NCI-H1092 (cell line): ENCODE results near the gene PLVAP.

Experiments used
- DNase-seq: peaks from one replicate; lab custom pipeline; 2025; lab: John Stamatoyannopoulos, UW

PLVAP gene

DNA sequence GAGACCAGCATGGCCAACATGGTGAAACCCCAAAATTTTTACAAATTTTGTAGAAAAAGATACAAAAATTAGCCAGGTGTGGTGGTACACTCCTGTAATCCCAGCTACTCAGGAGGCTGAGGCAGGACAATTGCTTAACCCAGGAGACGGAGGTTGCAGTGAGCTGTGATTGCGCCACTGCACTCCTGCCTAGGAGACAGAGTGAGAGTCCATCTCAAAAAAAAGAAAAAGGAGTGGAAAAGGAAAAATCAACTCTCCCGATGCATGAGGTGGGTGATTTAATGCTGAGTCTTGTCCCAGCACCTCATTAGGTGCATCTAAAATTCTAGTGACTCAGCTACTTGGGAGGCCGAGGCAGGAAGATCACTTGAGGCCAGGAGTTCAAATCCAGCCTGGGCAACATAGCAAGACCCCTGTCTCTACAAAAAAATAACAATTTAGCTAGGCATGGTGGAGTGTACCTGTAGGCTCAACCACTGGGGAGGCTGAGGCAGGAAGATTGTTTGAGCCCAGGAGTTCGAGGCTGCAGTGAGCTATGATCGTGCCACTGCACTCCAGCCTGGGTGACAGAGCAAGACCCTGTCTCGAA lies 20.0 kb downstream of the PLVAP start:
- DNase-seq = no peak

DNA sequence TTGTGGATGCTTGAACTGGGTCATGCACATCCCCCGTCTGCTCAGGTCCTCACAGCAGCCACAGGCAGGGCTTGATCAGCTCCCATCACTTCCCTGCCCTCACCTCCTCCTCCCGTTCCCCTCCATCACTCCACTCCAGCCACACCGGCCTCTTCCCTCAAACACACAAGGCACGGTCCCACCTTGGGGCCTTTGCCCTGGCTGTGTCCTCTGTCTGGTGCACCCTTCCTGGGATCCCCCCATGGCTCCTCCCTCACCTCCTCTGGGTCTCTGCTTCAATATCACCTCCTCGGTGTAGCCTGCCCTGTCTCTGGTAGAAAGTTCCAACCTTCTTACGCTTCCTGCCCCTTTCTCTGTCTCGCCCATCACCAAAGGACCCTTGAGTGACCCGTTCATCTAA lies 23.8 kb downstream of the PLVAP start:
- DNase-seq = no peak

DNA sequence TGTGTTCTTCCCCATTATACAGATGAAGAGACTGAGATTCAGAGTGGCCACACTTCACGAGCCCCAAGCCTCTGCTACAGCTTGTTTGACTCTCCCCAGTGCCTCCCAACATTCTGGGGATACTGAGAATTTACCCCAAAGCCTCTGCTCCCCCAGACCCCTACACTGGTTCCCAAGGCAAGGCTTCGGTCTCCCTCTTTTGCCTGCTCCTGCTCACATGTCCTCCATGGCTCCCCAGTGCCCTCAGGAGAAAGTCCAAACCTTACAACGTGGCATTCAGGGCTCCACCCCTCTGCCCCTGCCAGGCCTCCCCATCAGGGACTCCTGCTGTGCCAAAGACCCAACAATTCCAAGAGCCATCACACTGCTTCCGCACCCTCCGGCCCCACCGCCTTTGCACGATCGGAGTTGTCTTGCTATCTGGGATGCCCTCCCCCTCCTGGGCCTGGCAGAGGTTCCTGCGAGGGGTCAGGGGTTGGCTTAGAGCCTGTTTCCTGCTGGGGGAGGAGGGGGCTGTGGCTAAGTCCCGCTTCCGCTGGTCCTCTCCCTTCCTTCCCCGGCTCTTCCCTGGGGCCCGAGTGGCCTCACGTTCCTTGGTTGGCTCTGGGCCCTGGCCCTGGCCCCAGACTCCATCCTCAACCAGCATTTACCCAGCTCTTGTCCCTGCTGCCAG lies 24.4 kb downstream of the PLVAP start:
- no peak for DNase-seq

DNA sequence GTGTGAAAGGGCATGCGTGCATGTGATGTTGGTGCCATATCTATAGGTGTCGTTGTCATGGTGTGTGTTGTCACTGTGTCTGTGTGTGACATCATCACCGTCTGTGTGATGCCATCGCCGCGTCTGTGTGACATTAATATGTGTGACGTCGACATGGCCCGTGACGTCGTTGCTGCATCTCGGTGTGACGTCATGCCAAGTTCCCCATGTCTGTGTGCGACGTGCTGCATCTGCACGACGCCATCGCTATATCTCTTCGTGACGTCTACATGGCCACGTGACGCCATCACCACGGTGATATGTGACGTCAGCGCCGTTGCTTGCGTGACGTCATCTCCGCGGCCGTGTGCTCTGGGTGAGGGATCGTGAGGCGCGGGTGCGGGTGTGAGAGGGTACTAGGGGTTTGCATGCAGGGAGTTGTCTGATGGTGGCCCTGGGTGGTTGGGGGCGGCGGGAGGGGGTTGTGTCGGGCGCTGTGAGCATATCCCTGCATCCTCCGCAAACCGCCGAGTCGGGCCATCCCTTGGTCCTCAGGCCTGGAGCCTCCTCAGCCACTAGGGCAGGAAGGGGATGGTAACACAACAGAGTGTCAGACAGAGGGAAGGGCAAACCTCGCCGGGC lies 25.2 kb downstream of the PLVAP start:
- no peak for DNase-seq

DNA sequence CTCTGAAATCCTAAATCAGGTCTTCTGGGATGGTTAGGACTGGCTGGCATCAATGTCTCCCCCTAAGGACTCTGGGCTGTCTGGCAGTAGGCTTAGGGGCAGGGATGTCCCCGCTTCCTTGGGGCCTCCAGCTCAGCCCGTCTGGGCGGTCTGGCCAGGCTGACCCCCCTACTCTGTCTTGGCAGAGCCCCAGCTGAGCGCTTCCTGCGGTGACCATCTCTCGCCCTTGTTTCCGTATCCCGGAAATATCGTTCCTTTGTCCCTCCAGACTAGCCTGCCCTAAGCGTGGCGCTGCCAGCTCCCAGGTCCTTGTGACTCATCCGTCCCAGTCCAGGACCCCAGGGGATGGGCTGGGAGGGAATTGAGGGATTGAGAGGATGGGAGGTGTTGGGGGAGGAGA lies 28.4 kb downstream of the PLVAP start:
- DNase-seq = no peak

DNA sequence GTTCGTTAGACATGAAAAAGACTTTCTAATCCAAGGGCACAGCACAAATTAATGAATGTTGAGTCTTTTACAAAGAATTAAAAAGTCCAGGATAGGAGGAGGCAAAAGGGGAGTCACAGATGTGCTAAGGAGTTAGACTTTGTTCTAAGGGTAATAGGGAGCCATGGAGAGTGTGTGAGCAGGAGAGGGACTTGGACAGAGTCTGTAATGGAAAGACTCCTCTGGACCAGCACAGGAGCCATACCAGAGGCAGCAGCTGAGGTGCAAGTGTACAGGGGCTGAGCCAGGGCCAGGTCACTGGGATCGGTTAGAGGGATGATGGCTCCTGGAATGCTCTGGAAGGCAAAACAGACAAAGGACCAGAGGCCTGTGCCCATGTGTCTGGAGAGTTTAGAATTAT lies 29.3 kb downstream of the PLVAP start:
- no peak for DNase-seq

DNA sequence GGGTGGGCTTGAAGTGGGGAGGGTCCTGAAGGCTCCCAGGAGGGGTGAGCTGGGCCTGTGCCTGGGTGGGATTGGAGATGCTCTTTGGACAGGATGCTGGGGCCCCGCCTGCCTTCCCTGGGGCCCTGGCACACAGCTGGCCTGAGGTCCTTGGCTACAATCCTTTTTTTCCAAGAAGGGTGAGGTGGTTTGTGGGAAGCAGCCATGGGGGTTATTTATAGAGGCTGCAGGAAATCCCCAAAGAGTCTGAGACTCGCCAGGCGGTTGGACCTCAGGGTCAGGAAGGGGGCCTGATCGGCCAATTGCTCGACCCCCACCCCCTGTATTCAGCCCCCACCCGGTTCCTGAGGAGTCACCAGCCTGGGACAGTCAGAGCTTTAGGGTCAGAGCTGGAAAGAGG lies 29.8 kb downstream of the PLVAP start:
- no peak for DNase-seq

DNA sequence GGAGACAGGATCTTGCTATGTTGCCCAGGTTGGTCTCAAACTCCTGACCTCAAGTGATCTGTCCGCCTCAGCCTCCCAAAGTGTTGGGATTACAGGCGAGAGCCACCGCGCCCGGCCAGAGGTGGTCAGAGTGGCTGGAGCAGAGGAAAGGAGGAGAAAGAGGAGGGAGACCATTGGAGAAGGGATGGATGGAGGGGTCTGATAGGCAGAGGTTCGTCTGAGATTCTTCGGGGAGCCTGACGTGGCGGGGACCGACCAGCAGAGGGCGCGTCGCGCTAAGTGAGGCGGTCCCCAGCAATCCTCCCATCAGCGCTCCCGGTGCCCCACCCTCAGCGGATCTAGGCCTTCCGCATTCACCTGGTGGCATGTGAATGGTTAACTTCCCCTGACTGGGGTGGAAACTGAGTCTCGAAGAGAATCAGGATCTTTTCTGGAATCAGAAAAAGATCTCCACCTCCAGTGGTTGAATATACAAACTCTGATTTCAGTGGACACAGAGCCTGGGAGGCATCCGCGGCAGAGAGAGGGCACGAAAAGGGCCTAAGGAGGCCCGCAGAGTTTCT lies 31.0 kb downstream of the PLVAP start:
- peak; percentile 52 for DNase-seq

DNA sequence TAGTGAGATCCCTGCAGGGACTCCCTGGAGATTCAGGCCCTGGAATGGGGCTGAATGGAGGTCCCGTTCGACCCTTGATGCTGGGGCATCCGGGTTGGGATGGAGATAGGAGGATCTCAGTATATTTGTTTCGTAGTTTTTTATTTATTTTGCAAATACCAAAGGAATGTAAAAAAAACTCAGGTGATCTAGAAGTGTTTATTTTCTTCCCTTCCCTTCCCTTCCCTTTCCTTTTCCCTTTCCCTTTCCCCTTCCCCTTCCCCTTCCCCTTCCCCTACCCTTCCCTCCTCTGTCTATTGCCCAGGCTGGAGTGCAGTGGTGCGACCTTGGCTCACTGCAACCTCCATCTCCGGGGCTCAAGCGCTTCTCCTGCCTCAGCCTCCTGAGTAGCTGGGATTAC lies 35.3 kb downstream of the PLVAP start:
- DNase-seq = no peak

DNA sequence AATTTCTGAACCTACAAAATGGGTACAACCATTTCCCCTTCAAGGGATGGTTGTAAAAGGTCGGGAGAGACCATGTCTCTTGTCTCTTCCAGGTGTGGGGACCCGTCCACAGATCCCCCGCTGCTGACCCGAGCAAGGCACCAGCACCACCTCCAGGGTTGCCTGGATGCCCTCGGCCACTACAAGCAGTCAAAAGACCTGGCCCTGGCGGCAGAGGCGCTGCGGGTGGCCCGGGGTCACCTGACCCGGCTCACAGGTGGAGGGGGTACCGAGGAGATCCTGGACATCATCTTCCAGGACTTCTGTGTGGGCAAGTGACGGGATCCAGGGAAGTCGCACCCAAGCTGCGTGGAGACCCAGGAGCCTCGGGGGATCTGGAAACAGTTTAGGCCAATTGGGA lies 35.8 kb downstream of the PLVAP start:
- no peak for DNase-seq

DNA sequence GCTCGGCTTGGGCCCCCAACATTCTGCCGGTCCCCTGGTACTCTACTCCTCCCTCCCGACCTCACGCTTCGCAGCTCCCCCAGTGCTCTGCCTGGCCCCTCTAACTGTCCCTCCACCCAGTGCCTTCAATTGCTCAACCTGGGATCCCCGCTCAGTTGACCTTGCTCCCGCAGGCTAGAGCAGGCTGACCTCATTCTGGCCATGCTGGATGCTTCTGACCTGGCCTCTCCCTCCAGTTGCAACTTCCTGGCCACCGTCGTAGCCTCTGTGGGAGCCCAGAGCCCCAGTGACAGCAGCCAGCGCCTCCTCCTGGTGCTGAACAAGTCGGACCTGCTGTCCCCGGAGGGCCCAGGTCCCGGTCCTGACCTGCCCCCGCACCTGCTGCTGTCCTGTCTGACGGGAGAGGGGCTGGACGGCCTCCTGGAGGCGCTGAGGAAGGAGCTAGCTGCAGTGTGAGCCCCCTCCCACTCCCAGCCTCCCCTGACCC lies 36.2 kb downstream of the PLVAP start:
- DNase-seq = no peak

DNA sequence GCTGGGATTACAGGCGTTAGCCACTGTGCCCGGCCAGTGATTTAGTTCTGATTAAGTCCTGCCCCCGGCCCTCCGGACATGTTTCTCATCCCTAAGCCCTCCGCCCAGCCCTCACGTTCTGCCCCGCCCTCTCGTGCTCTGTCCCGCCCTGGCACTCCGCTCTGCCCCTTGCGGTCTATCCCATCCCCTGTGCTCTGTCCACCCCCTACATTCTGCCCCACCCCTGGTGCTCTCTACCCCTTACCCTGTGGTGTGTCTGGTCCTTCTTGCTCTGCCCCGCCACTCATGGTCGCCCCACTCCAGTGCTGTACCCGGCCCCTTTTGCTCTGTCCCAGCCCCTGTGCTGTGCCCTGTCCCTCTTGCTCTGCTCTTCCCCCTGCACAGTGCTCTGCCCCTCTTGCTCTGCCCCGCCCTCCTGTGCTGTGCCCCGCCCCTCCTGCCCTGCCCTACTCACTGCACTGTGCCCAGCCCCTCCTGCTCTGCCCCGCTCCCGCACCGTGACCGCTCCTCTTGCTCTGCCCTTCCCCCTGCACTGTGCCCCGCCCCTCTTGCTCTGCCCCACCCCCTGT lies 36.8 kb downstream of the PLVAP start:
- no peak for DNase-seq

DNA sequence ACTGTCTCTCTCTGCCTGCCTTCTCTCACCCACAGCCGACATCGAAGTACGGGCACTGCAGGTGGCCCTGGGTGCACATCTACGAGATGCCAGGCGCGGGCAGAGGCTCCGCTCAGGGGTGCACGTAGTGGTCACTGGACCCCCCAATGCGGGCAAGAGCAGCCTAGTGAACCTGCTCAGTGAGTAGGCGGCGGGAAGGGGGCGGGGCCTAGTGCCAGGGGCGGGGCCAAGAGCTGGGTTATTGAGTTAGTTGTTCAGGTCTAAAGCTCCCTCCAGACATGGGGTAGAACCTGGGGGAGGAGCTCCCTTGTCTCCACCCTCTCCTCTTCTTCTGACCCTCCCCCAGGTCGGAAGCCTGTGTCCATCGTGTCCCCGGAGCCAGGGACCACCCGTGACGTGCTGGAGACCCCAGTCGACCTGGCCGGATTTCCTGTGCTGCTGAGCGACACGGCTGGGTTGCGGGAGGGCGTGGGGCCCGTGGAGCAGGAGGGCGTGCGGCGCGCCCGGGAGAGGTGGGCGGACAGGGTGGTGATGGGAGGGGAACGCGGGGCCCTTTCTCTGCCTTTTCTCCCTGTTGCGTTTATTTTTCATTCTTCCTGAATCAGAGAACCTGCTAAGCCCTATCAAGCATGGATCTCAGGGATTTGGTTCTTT lies 37.9 kb downstream of the PLVAP start:
- no peak for DNase-seq

DNA sequence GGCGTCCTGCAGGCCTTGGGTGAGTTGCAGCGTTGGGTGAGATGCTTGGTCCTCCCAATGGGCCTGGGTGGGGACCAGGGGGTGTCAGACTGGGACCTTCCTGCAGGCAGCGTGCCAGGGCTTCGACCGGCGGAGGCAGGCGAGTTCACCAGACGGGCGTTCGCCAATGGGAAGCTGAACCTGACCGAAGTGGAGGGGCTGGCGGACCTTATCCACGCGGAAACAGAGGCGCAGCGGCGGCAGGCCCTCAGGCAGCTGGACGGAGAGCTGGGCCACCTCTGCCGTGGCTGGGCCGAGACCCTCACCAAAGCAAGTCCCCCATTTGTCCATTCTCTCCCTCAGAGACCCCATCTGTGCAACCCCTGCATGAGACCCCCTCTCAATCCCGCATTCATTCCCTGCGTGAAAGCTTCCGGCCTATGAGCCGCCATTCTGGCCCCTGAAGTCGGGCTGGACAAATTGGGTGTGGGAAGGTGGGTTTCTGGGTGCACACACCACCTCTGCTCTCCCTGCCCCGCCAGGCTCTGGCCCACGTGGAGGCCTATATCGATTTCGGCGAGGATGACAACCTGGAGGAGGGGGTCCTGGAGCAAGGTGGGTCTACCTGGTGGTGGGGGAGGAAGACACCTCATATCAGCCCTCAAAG lies 38.6 kb downstream of the PLVAP start:
- no peak for DNase-seq

DNA sequence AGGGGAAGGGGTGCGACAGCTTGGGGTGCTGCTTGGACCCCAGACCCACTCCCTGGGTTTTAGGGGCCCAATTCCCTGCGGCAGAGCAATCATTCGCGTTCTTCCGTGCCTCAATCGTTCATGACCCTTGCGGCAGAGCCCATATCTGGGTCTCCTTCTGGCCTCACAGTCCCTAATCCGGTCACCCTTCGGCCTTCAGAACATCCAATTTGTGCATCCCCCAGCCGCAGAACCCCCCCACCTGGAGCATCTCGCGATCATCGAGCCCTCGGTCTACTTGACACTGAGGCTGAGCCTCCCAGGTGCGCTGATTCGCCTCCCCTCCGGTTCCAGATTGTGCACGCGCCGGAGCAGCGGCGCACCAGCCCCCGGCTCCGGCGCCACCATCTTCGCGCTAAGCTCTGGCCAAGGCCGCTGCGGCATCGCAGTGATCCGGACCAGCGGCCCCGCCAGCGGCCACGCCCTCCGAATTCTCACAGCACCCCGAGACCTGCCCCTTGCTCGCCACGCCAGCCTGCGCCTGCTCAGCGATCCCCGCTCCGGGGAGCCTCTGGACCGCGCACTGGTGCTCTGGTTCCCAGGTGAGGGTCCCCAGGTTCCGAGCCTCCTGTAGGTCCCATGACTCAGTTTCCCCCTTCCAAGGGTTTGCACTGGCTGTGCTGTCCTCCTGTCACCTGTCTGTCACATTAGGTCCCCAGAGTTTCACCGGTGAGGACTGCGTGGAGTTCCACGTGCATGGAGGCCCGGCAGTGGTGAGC lies 39.3 kb downstream of the PLVAP start:
- DNase-seq = no peak

DNA sequence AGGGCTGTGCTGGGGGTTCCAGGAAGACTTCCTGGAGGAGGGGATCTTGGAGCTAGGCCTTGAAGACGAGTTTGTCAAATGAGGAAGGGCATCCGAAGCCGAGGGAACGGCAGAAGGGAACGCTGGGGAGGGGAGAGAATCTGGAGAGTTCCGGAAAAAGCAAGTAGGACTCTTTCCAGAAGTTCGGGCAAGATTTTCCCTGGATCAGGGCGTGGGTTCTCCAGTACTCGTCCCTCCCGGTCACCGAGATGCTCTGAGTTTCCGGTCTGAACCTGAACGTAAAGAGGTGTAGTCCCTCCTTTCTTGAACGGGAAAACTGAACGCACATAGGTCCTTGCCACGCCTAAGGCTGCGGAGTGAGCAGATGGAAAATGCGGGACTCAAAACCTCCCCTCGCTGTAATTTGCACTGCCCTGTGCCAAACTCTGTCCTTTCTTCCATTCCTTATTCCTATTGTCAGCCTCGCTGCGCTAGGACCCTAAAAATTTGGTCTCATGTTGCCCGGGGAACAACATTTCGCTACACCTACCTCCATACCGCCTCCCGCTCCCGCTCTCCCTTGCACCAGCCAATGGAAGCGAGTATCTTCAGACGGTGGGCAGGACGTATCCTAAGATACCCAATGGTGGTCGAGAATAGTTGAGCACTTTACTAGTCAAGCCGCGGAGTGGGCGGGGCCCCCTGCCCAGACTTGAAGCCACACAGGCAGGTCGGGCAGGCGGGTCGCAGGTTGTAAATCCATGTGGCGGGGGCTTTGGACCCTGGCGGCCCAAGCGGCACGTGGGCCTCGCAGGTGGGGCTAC lies 40.1 kb downstream of the PLVAP start, which contains the start of gene GTPBP3:
Gene GTPBP3 (plus strand): TSS at position 682 of the 803 bp plus-strand sequence. CDS start 59 bp downstream, at position 741.
- peak; percentile 98 for DNase-seq

DNA sequence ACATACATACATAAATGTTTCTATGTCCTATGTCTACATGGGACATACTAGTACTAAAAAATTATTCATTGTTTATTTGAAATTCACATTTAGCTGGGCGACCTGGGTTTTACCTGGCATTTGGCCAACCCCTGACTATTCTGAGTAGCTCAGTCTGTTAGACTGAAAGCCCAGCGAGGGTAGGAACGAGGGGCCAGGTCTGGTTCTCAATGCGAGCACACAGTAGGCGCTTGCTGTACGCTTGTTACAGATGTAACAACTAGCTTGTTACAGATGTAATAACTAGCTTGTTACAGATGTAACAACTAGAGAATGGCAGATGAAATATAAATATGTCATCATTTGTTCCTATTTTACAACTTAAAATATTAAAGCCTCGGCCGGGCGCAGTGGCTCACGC lies 41.6 kb downstream of the PLVAP start:
- DNase-seq = no peak

DNA sequence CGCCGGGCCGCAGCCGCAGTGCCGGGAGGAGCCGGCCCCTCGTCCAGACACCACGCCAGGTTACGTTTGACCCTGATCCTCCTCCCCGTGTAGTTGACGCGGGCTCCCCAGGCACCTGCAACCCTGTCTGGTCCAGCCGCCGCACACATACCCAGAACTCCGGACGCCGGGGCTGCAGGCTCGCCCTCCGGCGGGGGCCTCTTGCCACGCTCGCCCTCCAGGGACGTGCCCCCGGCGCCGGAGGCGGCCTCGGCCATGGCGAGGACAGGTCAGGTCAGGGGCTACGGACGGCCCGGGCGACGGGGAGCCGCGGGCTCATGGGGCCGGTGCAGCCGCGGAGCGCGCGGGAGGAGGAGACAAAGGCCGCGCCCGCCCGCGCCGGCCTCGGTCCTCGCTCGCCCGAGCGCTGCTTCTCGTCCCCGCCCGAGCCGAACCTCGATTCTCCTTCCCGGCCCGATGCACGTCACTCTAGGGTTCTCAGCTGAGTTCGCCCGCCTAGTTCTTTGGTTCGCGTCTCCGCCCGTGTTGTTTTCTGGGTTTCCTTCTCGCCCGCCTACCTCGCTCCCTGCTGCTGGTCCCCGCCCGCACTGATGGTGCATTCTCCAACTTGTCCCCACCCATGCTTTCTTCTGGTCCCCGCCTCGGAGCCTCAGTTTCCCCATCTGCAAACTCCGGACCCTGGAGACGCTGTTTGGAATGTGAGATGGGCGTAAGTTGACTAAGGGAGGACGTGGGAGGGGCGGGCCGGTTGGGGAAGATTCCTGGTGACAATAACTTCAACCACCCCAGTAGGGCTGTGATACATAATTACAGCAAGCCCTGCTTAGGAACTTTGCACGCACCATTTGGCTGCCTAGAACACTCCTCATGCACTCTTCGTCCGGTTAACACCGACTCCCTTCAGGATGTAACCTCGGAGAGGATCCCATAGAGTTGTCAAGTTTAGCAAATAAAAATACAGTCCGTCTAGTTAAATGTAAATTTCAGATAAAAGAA lies 42.4 kb downstream of the PLVAP start, which contains the start of gene ANO8:
Gene ANO8 (minus strand): TSS at position 442 of the 996 bp plus-strand sequence. CDS start 185 bp downstream, at position 257.
- peak; percentile 95 for DNase-seq
